GM12878 (cell line): ENCODE results near the gene LBR.

ENCODE experiments used
- GABPA ChIP-seq: IDR thresholded peaks from 2 replicates; pipeline ENCODE4 v1.6.1; 2014; ENCODE audit warnings: antibody characterized with exemption, low read depth, mild to moderate bottlenecking, inconsistent platforms
- POLR2AphosphoS5 ChIP-seq: IDR thresholded peaks from 2 replicates; pipeline ENCODE4 v1.6.1; 2011; ENCODE audit warnings: mild to moderate bottlenecking, low read length, inconsistent platforms
- RFX5 ChIP-seq: IDR thresholded peaks from 2 replicates; pipeline ENCODE4 v1.6.1; 2011; ENCODE audit warnings: low read depth, low read length, improper control_type of control experiment
- SIN3A ChIP-seq: IDR thresholded peaks from 2 replicates; pipeline ENCODE4 v1.6.1; 2012; ENCODE audit warnings: low read depth, low read length, improper control_type of control experiment
- SMAD1 ChIP-seq: fragments of 450-650 bp; IDR thresholded peaks from 2 replicates; pipeline ENCODE4 v1.6.1; 2018; ENCODE audit warnings: mild to moderate bottlenecking, low read depth; ENCODE audit not compliant: partially characterized antibody
- SP1 ChIP-seq: IDR thresholded peaks from one replicate; pipeline ENCODE4 v1.6.1; 2011; ENCODE audit warnings: low read depth, low read length

GRCh38 chr1:225468270-225469020 is 40.6 kb upstream of the LBR start:
- TF ChIP-seq RFX5 (no peak), SMAD1 (no peak), GABPA (no peak), SIN3A (no peak), POLR2AphosphoS5 (no peak), SP1 (no peak)
